HCEC 1CT (cell line): Measurements from ENCODE around the gene GTF2I.
"Not testable (repeated sequence)": the region's sequence is repeated elsewhere in the genome, so short reads cannot be mapped to it uniquely, and the experiment has no call there.

ENCODE experiments used
- DNase-seq: peaks from one replicate; pipeline ENCODE4 v3.0.0-alpha.2; 2017

Gene GTF2I

GRCh38 chr7:74781746-74782145, 124.2 kb downstream of the GTF2I start:
- DNase-seq = not testable (repeated sequence)

GRCh38 chr7:74783595-74783994, 126.1 kb downstream of the GTF2I start:
- DNase-seq = not testable (repeated sequence)

GRCh38 chr7:74788369-74789150, 131.0 kb downstream of the GTF2I start:
- peak; percentile 80 for DNase-seq

GRCh38 chr7:74789200-74789736, 131.8 kb downstream of the GTF2I start:
- DNase-seq = not testable (repeated sequence)

- DNase-seq = not testable (repeated sequence)
These were observed 140.5 kb downstream of the GTF2I start for GRCh38 chr7:74797848-74798622.

GRCh38 chr7:74798644-74799043, 141.1 kb downstream of the GTF2I start:
- DNase-seq = not testable (repeated sequence)
